MM.1S (cell line): ENCODE data around the gene MAD1L1.
"Not testable (repeated sequence)": the region's sequence is repeated elsewhere in the genome, so short reads cannot be mapped to it uniquely, and the experiment has no call there.

Experiments
- DNase-seq: peaks from one replicate; pipeline ENCODE4 v3.0.0-alpha.2; 2015
- H2AFZ ChIP-seq: fragments of 300-600 bp; sonication (generic); 2 replicates; pipeline ENCODE4 v1.6.0; 2016; ENCODE audit warnings: antibody characterized with exemption, low read length
- H3F3A ChIP-seq: fragments of 300-600 bp; sonication (generic); 2 replicates; pipeline ENCODE4 v1.6.1; 2016; ENCODE audit warnings: mild to moderate bottlenecking, antibody characterized with exemption, low read length, moderate library complexity, mixed read lengths; ENCODE audit not compliant: insufficient read depth
- H3K27ac ChIP-seq: fragments of 300-600 bp; sonication (generic); 2 replicates; pipeline ENCODE4 v1.5.1; 2016; ENCODE audit warnings: mild to moderate bottlenecking, low read length
- H3K27me3 ChIP-seq: fragments of 300-600 bp; sonication (generic); replicated peaks from 2 replicates; pipeline ENCODE4 v1.6.0; 2016; ENCODE audit warnings: low read length; ENCODE audit not compliant: insufficient read depth
- H3K36me3 ChIP-seq: fragments of 300-600 bp; sonication (generic); replicated peaks from 2 replicates; pipeline ENCODE4 v1.6.1; 2016; ENCODE audit warnings: mild to moderate bottlenecking, low read length, mixed read lengths; ENCODE audit not compliant: insufficient read depth
- H3K4me1 ChIP-seq: fragments of 300-600 bp; sonication (generic); 2 replicates; pipeline ENCODE4 v1.6.1; 2016; ENCODE audit warnings: low read length, mixed read lengths
- H3K4me2 ChIP-seq: fragments of 300-600 bp; sonication (generic); 2 replicates; pipeline ENCODE4 v1.6.0; 2016; ENCODE audit warnings: low read depth, low read length
- H3K4me3 ChIP-seq: fragments of 300-600 bp; sonication (generic); 2 replicates; pipeline ENCODE4 v1.5.1; 2016; ENCODE audit warnings: low read length, mixed read lengths
- H3K79me2 ChIP-seq: fragments of 300-600 bp; sonication (generic); 2 replicates; pipeline ENCODE4 v1.6.1; 2016; ENCODE audit warnings: mixed run types, low read length, mixed read lengths
- H3K9ac ChIP-seq: fragments of 300-600 bp; sonication (generic); 2 replicates; pipeline ENCODE4 v1.6.1; 2016; ENCODE audit warnings: low read length, mixed read lengths
- H3K9me2 ChIP-seq: fragments of 300-600 bp; sonication (generic); replicated peaks from 2 replicates; pipeline ENCODE4 v1.6.1; 2016; ENCODE audit warnings: mild to moderate bottlenecking, low read length, mixed read lengths; ENCODE audit not compliant: insufficient read depth
- H3K9me3 ChIP-seq: fragments of 300-600 bp; sonication (generic); replicated peaks from 2 replicates; pipeline ENCODE4 v1.6.1; 2016; ENCODE audit warnings: mild to moderate bottlenecking, low read length, mixed read lengths; ENCODE audit not compliant: insufficient read depth
- H4K20me1 ChIP-seq: fragments of 300-600 bp; sonication (generic); 2 replicates; pipeline ENCODE4 v1.6.1; 2016; ENCODE audit warnings: mild to moderate bottlenecking, low read length, moderate library complexity, mixed read lengths; ENCODE audit not compliant: insufficient read depth
- CTCF ChIP-seq: fragments of 300-600 bp; sonication (generic); IDR thresholded peaks from 2 replicates; pipeline ENCODE4 v1.5.1; 2016; ENCODE audit warnings: antibody characterized with exemption, low read length, mixed read lengths
- EZH2 ChIP-seq: fragments of 300-600 bp; sonication (generic); optimal IDR thresholded peaks from 2 replicates; pipeline ENCODE3; 2017; ENCODE audit warnings: low read depth, mild to moderate bottlenecking, antibody characterized with exemption, low read length, mixed read lengths
- EZH2phosphoT487 ChIP-seq: fragments of 300-600 bp; sonication (generic); IDR thresholded peaks from 2 replicates; pipeline ENCODE4 v1.6.1; 2018; ENCODE audit warnings: antibody characterized with exemption, low read length

Gene MAD1L1

GRCh38 chr7:1971946-1972654 lies 260.6 kb downstream of the MAD1L1 start:
- no peaks in the 10 kb centered on the region for H3K79me2 ChIP-seq
- DNase-seq, result no peak
- no peaks in the 10 kb centered on the region for H3K9me3 ChIP-seq
- no peak overlapping the region for H3K9ac ChIP-seq
- no peaks in the 10 kb centered on the region for H3F3A ChIP-seq
- H3K9me2 ChIP-seq, result no peaks in the 10 kb centered on the region
- no peaks in the 10 kb centered on the region for H3K36me3 ChIP-seq
- no peak overlapping the region for H3K4me2 ChIP-seq
- H4K20me1 ChIP-seq, result no peaks in the 10 kb centered on the region
- H3K4me1 ChIP-seq, result 0 out of 2 replicates have a peak, but pooled peaks cover 3% of the 10 kb centered on the region
- no peak overlapping the region for H3K27ac ChIP-seq
- TF ChIP-seq CTCF (no peak), EZH2 (no peak), EZH2phosphoT487 (no peak)
- H3K27me3 ChIP-seq, result no peaks in the 10 kb centered on the region
- no peak overlapping the region for H2AFZ ChIP-seq
- no peak overlapping the region for H3K4me3 ChIP-seq

- no peak overlapping the region for H3K4me2 ChIP-seq
- no peaks in the 10 kb centered on the region for H3K9me3 ChIP-seq
- H3K4me3 ChIP-seq, result no peak overlapping the region
- H4K20me1 ChIP-seq, result no peaks in the 10 kb centered on the region
- no peaks in the 10 kb centered on the region for H3K79me2 ChIP-seq
- H3K9me2 ChIP-seq, result no peaks in the 10 kb centered on the region
- TF ChIP-seq EZH2phosphoT487 (no peak), CTCF (no peak), EZH2 (no peak)
- no peak for DNase-seq
- no peaks in the 10 kb centered on the region for H3F3A ChIP-seq
- H2AFZ ChIP-seq, result no peak overlapping the region
- H3K27ac ChIP-seq, result no peak overlapping the region
- no peaks in the 10 kb centered on the region for H3K36me3 ChIP-seq
- no peak overlapping the region for H3K9ac ChIP-seq
- H3K27me3 ChIP-seq, result no peaks in the 10 kb centered on the region
- H3K4me1 ChIP-seq, result 0 out of 2 replicates have a peak, but pooled peaks cover 3% of the 10 kb centered on the region
These were observed 261.9 kb downstream of the MAD1L1 start for GRCh38 chr7:1970895-1971294.

GRCh38 chr7:1970285-1970660 lies 262.5 kb downstream of the MAD1L1 start:
- H3K79me2 ChIP-seq, result not testable (repeated sequence)

GRCh38 chr7:1969459-1970284 lies 263.1 kb downstream of the MAD1L1 start:
- Histone ChIP-seq H4K20me1 (no peaks in the 10 kb centered on the region), H3K36me3 (no peaks in the 10 kb centered on the region)

More at GRCh38 chr7:1970285-1970660, 262.5 kb downstream of the MAD1L1 start:
- not testable (repeated sequence) for H3K4me1 ChIP-seq, H2AFZ ChIP-seq, H3K4me2 ChIP-seq, H3K9ac ChIP-seq, H3K9me2 ChIP-seq, H3K36me3 ChIP-seq, H3K27ac ChIP-seq, H3K9me3 ChIP-seq, H3K27me3 ChIP-seq, H3F3A ChIP-seq, H3K4me3 ChIP-seq, DNase-seq, H4K20me1 ChIP-seq

More at GRCh38 chr7:1969459-1970284, 263.1 kb downstream of the MAD1L1 start:
- H3K4me2 ChIP-seq, result no peak overlapping the region
- DNase-seq, result no peak
- H3K9me2 ChIP-seq, result no peaks in the 10 kb centered on the region
- H3K9ac ChIP-seq, result no peak overlapping the region
- no peaks in the 10 kb centered on the region for H3K79me2 ChIP-seq
- H3K4me1 ChIP-seq, result 0 out of 2 replicates have a peak, but pooled peaks cover 3% of the 10 kb centered on the region
- no peak overlapping the region for H3K4me3 ChIP-seq
- no peaks in the 10 kb centered on the region for H3K27me3 ChIP-seq
- no peaks in the 10 kb centered on the region for H3K9me3 ChIP-seq
- H2AFZ ChIP-seq, result no peak overlapping the region
- TF ChIP-seq EZH2, result no peak
- TF ChIP-seq EZH2phosphoT487, result no peak
- no peak for TF ChIP-seq CTCF
- no peaks in the 10 kb centered on the region for H3F3A ChIP-seq
- H3K27ac ChIP-seq, result no peak overlapping the region
